H9 (cell line): ENCODE data around the gene MRPL30. TPM values are rescaled to one million over a fixed set of nuclear protein-coding genes. Genes with fewer than 3 reads are reported as not detected.

Experiments used
- DNase-seq: peaks from one replicate; pipeline ENCODE4 v3.0.0-alpha.2; 2017
- H2AFZ ChIP-seq: one replicate; pipeline ENCODE4 v1.6.1; 2013; ENCODE audit warnings: mild to moderate bottlenecking, low read length, control low read depth, moderate library complexity
- H2AK5ac ChIP-seq: 2 replicates; pipeline ENCODE4 v1.6.1; 2013; ENCODE audit warnings: low read length, control low read depth, mixed read lengths; ENCODE audit not compliant: insufficient read length
- H2BK120ac ChIP-seq: one replicate; pipeline ENCODE4 v1.6.1; 2013; ENCODE audit warnings: low read depth, mild to moderate bottlenecking, low read length, control low read depth, inconsistent platforms; ENCODE audit not compliant: poor library complexity, severe bottlenecking
- H2BK12ac ChIP-seq: 2 replicates; pipeline ENCODE4 v1.6.1; 2013; ENCODE audit warnings: low read length, control low read depth, mixed read lengths, low read depth; ENCODE audit not compliant: insufficient read length
- H2BK15ac ChIP-seq: 2 replicates; pipeline ENCODE4 v1.6.1; 2013; ENCODE audit warnings: low read depth, low read length, control low read depth
- H2BK20ac ChIP-seq: one replicate; pipeline ENCODE4 v1.6.1; 2013; ENCODE audit warnings: low read depth, mild to moderate bottlenecking, low read length, control low read depth, inconsistent platforms; ENCODE audit not compliant: poor library complexity, severe bottlenecking
- H2BK5ac ChIP-seq: 2 replicates; pipeline ENCODE4 v1.6.1; 2013; ENCODE audit warnings: low read length, control low read depth, mixed read lengths; ENCODE audit not compliant: insufficient read length
- H3K14ac ChIP-seq: 2 replicates; pipeline ENCODE4 v1.6.1; 2013; ENCODE audit warnings: low read length, control low read depth; ENCODE audit not compliant: insufficient read depth
- H3K18ac ChIP-seq: 2 replicates; pipeline ENCODE4 v1.6.1; 2013; ENCODE audit warnings: low read depth, mild to moderate bottlenecking, mixed read lengths, low read length, control low read depth; ENCODE audit not compliant: insufficient read length
- H3K23ac ChIP-seq: 2 replicates; pipeline ENCODE4 v1.6.1; 2013; ENCODE audit warnings: low read length, control low read depth, mixed read lengths, low read depth; ENCODE audit not compliant: insufficient read length
- H3K23me2 ChIP-seq: 2 replicates; pipeline ENCODE4 v1.6.1; 2013; ENCODE audit warnings: low read depth, mild to moderate bottlenecking, mixed read lengths, low read length, control low read depth; ENCODE audit not compliant: insufficient read length, poor library complexity, severe bottlenecking
- H3K27ac ChIP-seq: 2 replicates; pipeline ENCODE4 v1.5.1; 2013; ENCODE audit warnings: low read length, control low read depth, mixed read lengths, low read depth; ENCODE audit not compliant: insufficient read length
- H3K27me3 ChIP-seq: 2 replicates; pipeline ENCODE4 v1.6.1; 2013; ENCODE audit warnings: low read length, control low read depth, inconsistent platforms; ENCODE audit not compliant: insufficient read depth
- H3K4ac ChIP-seq: 2 replicates; pipeline ENCODE4 v1.6.1; 2013; ENCODE audit warnings: low read depth, mild to moderate bottlenecking, control low read depth, inconsistent platforms, low read length, moderate library complexity
- H3K4me1 ChIP-seq: 2 replicates; pipeline ENCODE4 v1.6.1; 2013; ENCODE audit warnings: low read length, control low read depth, inconsistent platforms; ENCODE audit not compliant: insufficient read depth
- H3K4me2 ChIP-seq: 2 replicates; pipeline ENCODE4 v1.6.1; 2013; ENCODE audit warnings: low read length, control low read depth, mixed read lengths; ENCODE audit not compliant: insufficient read length, insufficient read depth
- H3K56ac ChIP-seq: 2 replicates; pipeline ENCODE4 v1.6.1; 2013; ENCODE audit warnings: low read depth, mild to moderate bottlenecking, mixed read lengths, low read length, control low read depth; ENCODE audit not compliant: insufficient read length
- H3K79me1 ChIP-seq: 2 replicates; pipeline ENCODE4 v1.6.1; 2013; ENCODE audit warnings: low read depth, mild to moderate bottlenecking, moderate library complexity, low read length, control low read depth, inconsistent platforms; ENCODE audit not compliant: insufficient read depth, poor library complexity, severe bottlenecking
- H3K79me2 ChIP-seq: 2 replicates; pipeline ENCODE4 v1.6.1; 2013; ENCODE audit warnings: low read length, control low read depth, inconsistent platforms; ENCODE audit not compliant: insufficient read depth
- H3K9ac ChIP-seq: 2 replicates; pipeline ENCODE4 v1.6.1; 2013; ENCODE audit warnings: low read length, control low read depth, mixed read lengths; ENCODE audit not compliant: insufficient read length; ENCODE audit errors: extremely low read depth
- H3K9me3 ChIP-seq: one replicate; pipeline ENCODE4 v1.6.1; 2013; ENCODE audit warnings: low read depth, low read length, inconsistent platforms; ENCODE audit not compliant: control insufficient read depth
- H3T11ph ChIP-seq: one replicate; pipeline ENCODE4 v1.6.1; 2013; ENCODE audit warnings: mild to moderate bottlenecking, low read length, control low read depth, inconsistent platforms
- H4K20me1 ChIP-seq: one replicate; pipeline ENCODE4 v1.6.1; 2013; ENCODE audit not compliant: control insufficient read depth, insufficient read length, insufficient read depth
- H4K5ac ChIP-seq: 2 replicates; pipeline ENCODE4 v1.6.1; 2013; ENCODE audit warnings: low read depth, mild to moderate bottlenecking, mixed read lengths, low read length, control low read depth; ENCODE audit not compliant: insufficient read length
- H4K8ac ChIP-seq: replicated peaks from 2 replicates; pipeline ENCODE4 v1.6.1; 2013; ENCODE audit warnings: low read length, control low read depth, mixed read lengths, low read depth; ENCODE audit not compliant: insufficient read length
- H4K91ac ChIP-seq: 2 replicates; pipeline ENCODE4 v1.6.1; 2013; ENCODE audit warnings: low read depth, mild to moderate bottlenecking, moderate library complexity, mixed read lengths, low read length, control low read depth; ENCODE audit not compliant: insufficient read length
- H3K27ac Mint-ChIP-seq, 3 experiments: 2 replicates in 2 of 3; 3 replicates in 1 of 3; pipeline ENCODE4 v1.8.0; 2020 to 2021; ENCODE audit warnings: mixed read lengths in 3 of 3, mild to moderate bottlenecking in 1 of 3, moderate library complexity in 1 of 3
- H3K27me3 Mint-ChIP-seq: 2 replicates; pipeline ENCODE4 v1.8.0; 2021; ENCODE audit warnings: low read depth, mild to moderate bottlenecking, moderate library complexity, mixed read lengths
- H3K36me3 Mint-ChIP-seq, 3 experiments: 2 replicates in 2 of 3; 3 replicates in 1 of 3; pipeline ENCODE4 v1.8.0; 2020 to 2021; ENCODE audit warnings: low read depth in 3 of 3, mixed read lengths in 3 of 3; ENCODE audit not compliant: insufficient read depth in 1 of 3
- H3K4me1 Mint-ChIP-seq, 2 experiments: 2 replicates each; pipeline ENCODE4 v1.8.0; 2020; ENCODE audit warnings: mixed read lengths in 2 of 2
- H3K4me3 Mint-ChIP-seq, 2 experiments: 2 replicates in 1 of 2; 3 replicates in 1 of 2; pipeline ENCODE4 v1.8.0; 2020 to 2021; ENCODE audit warnings: mild to moderate bottlenecking in 2 of 2, mixed read lengths in 2 of 2, moderate library complexity in 1 of 2
- H3K9me3 Mint-ChIP-seq, 2 experiments: 2 replicates in 1 of 2; 3 replicates in 1 of 2; pipeline ENCODE4 v1.8.0; 2020; ENCODE audit warnings: mild to moderate bottlenecking in 2 of 2, mixed read lengths in 2 of 2, moderate library complexity in 1 of 2
- CTCF ChIP-seq: fragments of 200-600 bp; sonication (generic); conservative IDR thresholded peaks from 3 replicates; pipeline ENCODE4 v1.8.0; 2021; ENCODE audit warnings: antibody characterized with exemption, mild to moderate bottlenecking
- WGBS: extraction: QIAGEN DNeasy Blood & Tissue Kit; methylation state at CpG from one replicate; pipeline ENCODE4 v1.1.7; 2013; ENCODE audit warnings: missing lambda C conversion rate, low lambda C conversion rate, mixed read lengths; ENCODE audit not compliant: insufficient read length; ENCODE audit errors: extremely low coverage; 5-methylcytosine and 5-hydroxymethylcytosine counted together
- total RNA-seq: library from RNA; stranded (reverse); gene quantifications from 2 replicates; pipeline ENCODE4 v1.2.1, GENCODE V29; 2021

Gene MRPL30
- total RNA-seq, 1 experiment from 2014 or later: 50.8 TPM

- H4K8ac ChIP-seq: no peak overlapping the region
- H2BK12ac ChIP-seq: no peak overlapping the region
- H3K79me1 ChIP-seq: no peaks in the 10 kb centered on the region
- peaks cover 4% of the 10 kb centered on the region; the same call in 1 of the 2 replicates for H3K27me3 Mint-ChIP-seq
- no peaks in the 10 kb centered on the region for H3K79me2 ChIP-seq
- H3K4me3 Mint-ChIP-seq: no peak overlapping the region
- DNase-seq: no peak
- no peak for TF ChIP-seq CTCF
- no peak overlapping the region for H2BK15ac ChIP-seq
- H3K18ac ChIP-seq: no peak overlapping the region
- no peak overlapping the region for H2BK120ac ChIP-seq
- no peaks in the 10 kb centered on the region for H3K27me3 ChIP-seq
- no peak overlapping the region for H2AFZ ChIP-seq
- WGBS: no CpG with 5 or more reads among the region's 6 CpGs
- H3K56ac ChIP-seq: no peak overlapping the region
- H3K27ac Mint-ChIP-seq: no peak overlapping the region
- no peak overlapping the region for H3K9ac ChIP-seq
- H2BK20ac ChIP-seq: no peak overlapping the region
- no peaks in the 10 kb centered on the region for H3K4me1 Mint-ChIP-seq
- no peak overlapping the region for H3K23ac ChIP-seq
- no peaks in the 10 kb centered on the region for H3K23me2 ChIP-seq
- peaks cover 15 to 20% of the 10 kb centered on the region in 2 experiments for H3K9me3 Mint-ChIP-seq
- H3K4me1 ChIP-seq: no peaks in the 10 kb centered on the region
- no peak overlapping the region for H3T11ph ChIP-seq
- H4K20me1 ChIP-seq: no peaks in the 10 kb centered on the region
- no peak overlapping the region for H2AK5ac ChIP-seq
- H3K27ac ChIP-seq: no peak overlapping the region
- no peak overlapping the region for H3K14ac ChIP-seq
- no peak overlapping the region for H3K4ac ChIP-seq
- H4K91ac ChIP-seq: no peak overlapping the region
- H4K5ac ChIP-seq: no peak overlapping the region
- H3K9me3 ChIP-seq: no peaks in the 10 kb centered on the region
- no peaks in the 10 kb centered on the region for H3K36me3 Mint-ChIP-seq
- H3K4me2 ChIP-seq: no peak overlapping the region
- H2BK5ac ChIP-seq: no peak overlapping the region
Measured at GRCh38 chr2:99238599-99238998, 57.6 kb downstream of the MRPL30 start.
